Endothelial cell of umbilical vein (primary cell): Measurements from ENCODE around the gene TBC1D13. TPM values are rescaled to one million over a fixed set of nuclear protein-coding genes. Genes with fewer than 3 reads are reported as not detected.

Experiments
- BruUV-seq: library from RNA; stranded (reverse); fragments of 400-500 nt; replicated peaks from 2 replicates; lab custom pipeline; 2021; lab: Mats Ljungman, UMichigan
- CTCF ChIA-PET: fragments of 300-600, 350-600 bp; sonication (Branson Sonifier 250); formaldehyde crosslinking; loops from one replicate; lab custom pipeline; 2021; ENCODE audit warnings: antibody characterized with exemption, inconsistent platforms; lab: Charles Lee
- POLR2A ChIA-PET: fragments of 300-600, 350-600 bp; sonication (Branson Sonifier 250); formaldehyde crosslinking; loops from one replicate; lab custom pipeline; 2021; ENCODE audit warnings: antibody characterized with exemption, inconsistent platforms; lab: Charles Lee
- DNase-seq: peaks from one replicate; pipeline ENCODE4 v3.0.0-alpha.2; 2011; ENCODE audit warnings: low read depth, low spot score
- FAIRE-seq: peaks from 2 replicates; lab custom pipeline; 2011; peaks lifted over from hg19 to GRCh38; lab: Jason Lieb, UNC
- H2AFZ ChIP-seq: 2 replicates; pipeline ENCODE4 v1.6.0; 2012; ENCODE audit warnings: low read depth, low read length, control low read depth, inconsistent platforms
- H3K27ac ChIP-seq: 2 replicates; pipeline ENCODE4 v1.5.1; 2011; ENCODE audit warnings: low read depth, mild to moderate bottlenecking, control low read depth, low read length, moderate library complexity; ENCODE audit not compliant: insufficient read depth
- H3K27me3 ChIP-seq, 2 experiments: 2 replicates each; pipeline versions ENCODE4 v1.6.0 to v1.6.1; 2011; ENCODE audit warnings: low read length in 2 of 2, mixed read lengths in 1 of 2; ENCODE audit not compliant: control insufficient read depth in 2 of 2, insufficient read depth in 2 of 2
- H3K36me3 ChIP-seq, 2 experiments: 2 replicates in 1 of 2; 3 replicates in 1 of 2; pipeline ENCODE4 v1.5.1; 2011; ENCODE audit warnings: low read length in 2 of 2, mild to moderate bottlenecking in 1 of 2, moderate library complexity in 1 of 2; ENCODE audit not compliant: control insufficient read depth in 2 of 2, insufficient read depth in 2 of 2; ENCODE audit errors: extremely low read depth in 1 of 2
- H3K4me1 ChIP-seq: 3 replicates; pipeline ENCODE4 v1.5.1; 2011; ENCODE audit warnings: mild to moderate bottlenecking, low read length; ENCODE audit not compliant: control insufficient read depth, insufficient read depth; ENCODE audit errors: extremely low read depth
- H3K4me2 ChIP-seq: 2 replicates; pipeline ENCODE4 v1.6.1; 2011; ENCODE audit warnings: low read length, control low read depth, mixed read lengths; ENCODE audit not compliant: insufficient read depth
- H3K4me3 ChIP-seq, 3 experiments: fragments of 200-600 bp in 1 of 3; sonication (generic), shearing (Covaris generic) in 1 of 3; replicated peaks in 1 of 3; 2 replicates each; pipeline ENCODE4 v1.5.1; 2011 to 2016; ENCODE audit warnings: control low read depth in 3 of 3, low read length in 3 of 3, mild to moderate bottlenecking in 2 of 3, inconsistent platforms in 1 of 3, low read depth in 1 of 3, moderate library complexity in 1 of 3; ENCODE audit not compliant: insufficient read depth in 1 of 3
- H3K79me2 ChIP-seq: 2 replicates; pipeline ENCODE4 v1.6.0; 2012; ENCODE audit warnings: low read length, inconsistent platforms; ENCODE audit not compliant: control insufficient read depth, insufficient read depth
- H3K9ac ChIP-seq: replicated peaks from 2 replicates; pipeline ENCODE3; 2011; ENCODE audit warnings: low read length, control low read depth; ENCODE audit not compliant: insufficient read depth; ENCODE audit errors: extremely low read depth
- H3K9me1 ChIP-seq: replicated peaks from 3 replicates; pipeline ENCODE4 v1.6.0; 2011; ENCODE audit warnings: mild to moderate bottlenecking, low read length; ENCODE audit not compliant: control insufficient read depth, insufficient read depth; ENCODE audit errors: extremely low read depth
- H3K9me3 ChIP-seq: replicated peaks from 2 replicates; pipeline ENCODE4 v1.5.1; 2012; ENCODE audit warnings: low read length, inconsistent platforms; ENCODE audit not compliant: control insufficient read depth, insufficient read depth
- H4K20me1 ChIP-seq: replicated peaks from 2 replicates; pipeline ENCODE3; 2011; ENCODE audit warnings: mild to moderate bottlenecking, low read length; ENCODE audit not compliant: control insufficient read depth, insufficient read depth; ENCODE audit errors: extremely low read depth
- EZH2 ChIP-seq: IDR thresholded peaks from 2 replicates; pipeline ENCODE4 v1.6.1; 2012; ENCODE audit warnings: borderline replicate concordance, low read depth, mild to moderate bottlenecking, moderate library complexity, low read length, inconsistent platforms; ENCODE audit not compliant: severe bottlenecking
- FOS ChIP-seq: IDR thresholded peaks from 2 replicates; pipeline ENCODE4 v1.6.1; 2011; ENCODE audit warnings: mild to moderate bottlenecking, low read length, moderate library complexity, borderline replicate concordance; ENCODE audit not compliant: insufficient read depth
- GATA2 ChIP-seq: IDR thresholded peaks from 2 replicates; pipeline ENCODE4 v1.7.0; 2011; ENCODE audit warnings: low read depth, mild to moderate bottlenecking, moderate library complexity, mixed read lengths, low read length; ENCODE audit not compliant: insufficient read length, insufficient read depth
- JUN ChIP-seq: IDR thresholded peaks from 2 replicates; pipeline ENCODE4 v1.6.1; 2011; ENCODE audit warnings: borderline replicate concordance, low read depth; ENCODE audit not compliant: insufficient read length, insufficient read depth
- MYC ChIP-seq: IDR thresholded peaks from one replicate; pipeline ENCODE4 v1.6.1; 2011; ENCODE audit warnings: mild to moderate bottlenecking, low read depth, low read length
- POLR2A ChIP-seq: IDR thresholded peaks from 2 replicates; pipeline ENCODE4 v1.6.1; 2012; ENCODE audit warnings: low read depth, mild to moderate bottlenecking, control low read depth, low read length
- POLR2AphosphoS5 ChIP-seq: IDR thresholded peaks from 2 replicates; pipeline ENCODE4 v1.6.1; 2012; ENCODE audit warnings: low read depth, mild to moderate bottlenecking, control low read depth, low read length, moderate library complexity; ENCODE audit not compliant: insufficient read depth
- dilution Hi-C: fragments of 300-500 bp; cut with MboI; formaldehyde crosslinking; loops from one replicate; pipeline ENCODE4 v1.15.0; 2019; ENCODE audit warnings: low sequenced_read_pairs; ENCODE audit not compliant: extremely low pct_ligation_motif_present
- intact Hi-C: fragments of 100-400 bp; cut with micrococcal nuclease; formaldehyde crosslinking; loops from one replicate; pipeline ENCODE4 v1.10.0; 2022
- polyA plus RNA-seq, 4 experiments: library from polyadenylated mRNA; depleted of rRNA in 3 of 4; stranded (reverse) in 3 of 4; unstranded in 1 of 4; fragments of >200 nt; gene quantifications; 2 replicates each; pipeline versions ENCODE4 v1.2.1 to v1.2.3, GENCODE V29; 2011 to 2012; ENCODE audit warnings: missing spikeins in 1 of 4
- total RNA-seq: library from RNA; stranded (reverse); gene quantifications from 2 replicates; pipeline ENCODE4 v1.2.3, GENCODE V29; 2021
- TF ChIP-seq, protein P1 (sequence below), 2 donors: IDR thresholded peaks; 1 replicate in 1 of 2; 2 replicates in 1 of 2; pipeline ENCODE4 v1.5.1; 2011; ENCODE audit warnings: low read length in 2 of 2, mild to moderate bottlenecking in 2 of 2, moderate library complexity in 2 of 2, control low read depth in 1 of 2, inconsistent platforms in 1 of 2, low read depth in 1 of 2; ENCODE audit not compliant: insufficient read depth in 1 of 2; ENCODE audit errors: extremely low read depth in 1 of 2
- TF ChIP-seq, protein P2 (sequence below): IDR thresholded peaks from 2 replicates; pipeline ENCODE4 v1.6.1; 2011; ENCODE audit not compliant: insufficient read depth, insufficient read length

Gene TBC1D13
- total and polyA plus RNA-seq, 2 donors (not counting 3 experiments of a cell fraction or from before 2014, with no cell fraction given): 35.1 to 41.9 TPM

DNA sequence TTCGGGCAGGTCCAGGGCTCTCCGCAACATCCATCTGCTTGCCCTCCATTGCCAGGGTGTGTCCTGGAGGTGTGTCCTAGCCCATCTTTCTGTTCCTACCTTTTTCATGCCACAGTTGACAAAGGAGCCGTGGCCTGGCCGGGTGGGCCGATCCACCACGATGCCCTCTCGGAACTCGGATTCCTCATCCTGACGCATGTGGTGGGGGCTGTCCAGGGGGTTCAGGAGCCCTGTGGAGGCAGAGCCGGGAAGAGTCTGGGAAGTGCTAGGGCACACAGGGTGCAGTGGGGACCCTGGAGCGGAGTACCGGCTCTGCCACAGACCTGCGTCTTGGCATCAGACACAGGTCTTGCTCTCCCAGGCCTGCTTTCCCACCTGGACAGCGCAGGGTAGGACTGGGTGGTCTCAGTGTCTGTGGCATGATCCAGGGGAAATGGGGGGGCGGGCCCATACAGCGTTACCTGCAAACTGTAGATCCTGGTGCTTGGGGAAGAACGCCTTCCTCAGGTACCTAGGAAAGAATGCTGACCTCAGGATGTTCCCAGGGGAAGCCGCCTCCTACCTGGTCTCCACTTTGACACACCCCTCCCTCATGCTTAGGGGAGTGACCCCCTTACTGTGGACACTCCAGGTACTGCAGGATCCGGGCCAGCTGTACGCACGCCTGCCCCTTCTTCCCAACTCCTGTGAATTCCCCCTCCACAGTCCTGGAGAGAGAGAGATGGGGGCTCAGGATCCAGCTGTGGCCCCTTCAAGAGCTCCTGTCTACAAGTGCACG is 39.1 kb downstream of the TBC1D13 start:
- Histone ChIP-seq H2AFZ (no peak overlapping the region), H3K4me1 (peaks cover 5% of the 10 kb centered on the region), H3K79me2 (peaks cover 10% of the 10 kb centered on the region), H3K9me1 (no peaks in the 10 kb centered on the region), H3K27me3 (no peaks in the 10 kb centered on the region), H3K27ac (no peak overlapping the region), H3K4me2 (no peak overlapping the region), H3K9me3 (no peaks in the 10 kb centered on the region), H3K36me3 (peaks cover 5 to 50% of the 10 kb centered on the region in 2 experiments), H4K20me1 (no peaks in the 10 kb centered on the region), H3K9ac (no peak overlapping the region), H3K4me3 (no peak overlapping the region)
- dilution Hi-C loops (no loop called here), intact Hi-C loops (no loop called here)
- BruUV-seq: no TSS peak
- TF ChIP-seq GATA2: no peak
- TF ChIP-seq FOS: no peak
- TF ChIP-seq MYC: no peak
- TF ChIP-seq, protein P1, sequence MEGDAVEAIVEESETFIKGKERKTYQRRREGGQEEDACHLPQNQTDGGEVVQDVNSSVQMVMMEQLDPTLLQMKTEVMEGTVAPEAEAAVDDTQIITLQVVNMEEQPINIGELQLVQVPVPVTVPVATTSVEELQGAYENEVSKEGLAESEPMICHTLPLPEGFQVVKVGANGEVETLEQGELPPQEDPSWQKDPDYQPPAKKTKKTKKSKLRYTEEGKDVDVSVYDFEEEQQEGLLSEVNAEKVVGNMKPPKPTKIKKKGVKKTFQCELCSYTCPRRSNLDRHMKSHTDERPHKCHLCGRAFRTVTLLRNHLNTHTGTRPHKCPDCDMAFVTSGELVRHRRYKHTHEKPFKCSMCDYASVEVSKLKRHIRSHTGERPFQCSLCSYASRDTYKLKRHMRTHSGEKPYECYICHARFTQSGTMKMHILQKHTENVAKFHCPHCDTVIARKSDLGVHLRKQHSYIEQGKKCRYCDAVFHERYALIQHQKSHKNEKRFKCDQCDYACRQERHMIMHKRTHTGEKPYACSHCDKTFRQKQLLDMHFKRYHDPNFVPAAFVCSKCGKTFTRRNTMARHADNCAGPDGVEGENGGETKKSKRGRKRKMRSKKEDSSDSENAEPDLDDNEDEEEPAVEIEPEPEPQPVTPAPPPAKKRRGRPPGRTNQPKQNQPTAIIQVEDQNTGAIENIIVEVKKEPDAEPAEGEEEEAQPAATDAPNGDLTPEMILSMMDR (IDR thresholded peaks at IDR 0.05; ENCODE audit: extremely low read depth in 1 of 2, insufficient read depth in 1 of 2, low read depth in 1 of 2, low read length in 2 of 2): no peak
- TF ChIP-seq, protein P2, sequence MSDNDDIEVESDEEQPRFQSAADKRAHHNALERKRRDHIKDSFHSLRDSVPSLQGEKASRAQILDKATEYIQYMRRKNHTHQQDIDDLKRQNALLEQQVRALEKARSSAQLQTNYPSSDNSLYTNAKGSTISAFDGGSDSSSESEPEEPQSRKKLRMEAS: no peak
- TF ChIP-seq EZH2: no peak
- TF ChIP-seq POLR2AphosphoS5: no peak
- TF ChIP-seq JUN: no peak
- TF ChIP-seq POLR2A: no peak
- ChIA-PET CTCF (interaction anchor here (1.9 kb wide), 1 partner anchor 8 kb away, joined by 5 read pairs; the partner anchor contains the start of gene ENDOG), POLR2A (no interaction called here)
- DNase-seq (no peak), FAIRE-seq (no peak)
